HG02970 (cell line): ENCODE data around the gene PNMA6E.
"Not testable (repeated sequence)": the region's sequence is repeated elsewhere in the genome, so short reads cannot be mapped to it uniquely, and the experiment has no call there.

Experiments used
- ATAC-seq: cut with Tn5 transposase; IDR thresholded peaks from one replicate; pipeline ENCODE4 v1.9.1; 2021; ENCODE audit warnings: mild to moderate bottlenecking, moderate library complexity, moderate number of reproducible peaks; ENCODE audit not compliant: unreplicated experiment, low FRiP score

Gene PNMA6E

GRCh38 chrX:153387987-153388721 is 13.0 kb downstream of the PNMA6E start:
- no peak for ATAC-seq

- ATAC-seq = no peak
Measured at GRCh38 chrX:153387345-153387744, 13.8 kb downstream of the PNMA6E start.

GRCh38 chrX:153386097-153386496 is 15.1 kb downstream of the PNMA6E start:
- ATAC-seq = no peak

- not testable (repeated sequence) for ATAC-seq
Measured at GRCh38 chrX:153384973-153385372, 16.2 kb downstream of the PNMA6E start.

- no peak for ATAC-seq
Measured at GRCh38 chrX:153384390-153384789, 16.8 kb downstream of the PNMA6E start.

- ATAC-seq = no peak
Measured at GRCh38 chrX:153382563-153383482, 18.3 kb downstream of the PNMA6E start.

GRCh38 chrX:153381684-153382532 is 19.2 kb downstream of the PNMA6E start:
- ATAC-seq = no peak

GRCh38 chrX:153380691-153381090 is 20.5 kb downstream of the PNMA6E start:
- ATAC-seq = no peak

GRCh38 chrX:153379971-153380581 is 21.1 kb downstream of the PNMA6E start:
- ATAC-seq = no peak

- ATAC-seq = no peak
Measured at GRCh38 chrX:153379508-153379907, 21.6 kb downstream of the PNMA6E start.

GRCh38 chrX:153378607-153379006 is 22.5 kb downstream of the PNMA6E start:
- ATAC-seq = no peak

GRCh38 chrX:153377727-153378126 is 23.4 kb downstream of the PNMA6E start:
- no peak for ATAC-seq

- no peak for ATAC-seq
Measured at GRCh38 chrX:153375571-153375970, 25.6 kb downstream of the PNMA6E start.

- no peak for ATAC-seq
Measured at GRCh38 chrX:153374426-153374825, 26.7 kb downstream of the PNMA6E start.

GRCh38 chrX:153372949-153373348 is 28.2 kb downstream of the PNMA6E start:
- no peak for ATAC-seq

GRCh38 chrX:153371256-153371655 is 29.9 kb downstream of the PNMA6E start:
- ATAC-seq = no peak

GRCh38 chrX:153370293-153371055 is 30.7 kb downstream of the PNMA6E start:
- ATAC-seq = no peak

- ATAC-seq = no peak
Measured at GRCh38 chrX:153366878-153367538, 34.1 kb downstream of the PNMA6E start.

- ATAC-seq = no peak
Measured at GRCh38 chrX:153366119-153366518, 35.0 kb downstream of the PNMA6E start.
